Karpas-422 (cell line): ENCODE data around the gene NFATC1. TPM values are rescaled to one million over a fixed set of nuclear protein-coding genes. Genes with fewer than 3 reads are reported as not detected.

Experiments
- DNase-seq: peaks from one replicate; pipeline ENCODE4 v3.0.0-alpha.2; 2015
- H2AFZ ChIP-seq: fragments of 200-600 bp; sonication (generic); 2 replicates; pipeline ENCODE4 v1.6.1; 2014; ENCODE audit warnings: antibody characterized with exemption, low read length, mixed read lengths
- H3K27ac ChIP-seq: fragments of 200-600 bp; sonication (generic); 2 replicates; pipeline ENCODE4 v1.5.1; 2014; ENCODE audit warnings: mild to moderate bottlenecking, low read length, moderate library complexity
- H3K27me3 ChIP-seq: fragments of 200-600 bp; sonication (generic); 2 replicates; pipeline ENCODE4 v1.6.1; 2014; ENCODE audit warnings: low read length, mixed read lengths
- H3K36me3 ChIP-seq: fragments of 200-600 bp; sonication (generic); 2 replicates; pipeline ENCODE4 v1.6.1; 2014; ENCODE audit warnings: low read length, mixed read lengths; ENCODE audit not compliant: insufficient read depth
- H3K4me1 ChIP-seq: fragments of 200-600 bp; sonication (generic); 2 replicates; pipeline ENCODE4 v1.6.1; 2014; ENCODE audit warnings: mild to moderate bottlenecking, low read length, mixed read lengths
- H3K4me2 ChIP-seq: fragments of 200-600 bp; sonication (generic); 2 replicates; pipeline ENCODE4 v1.6.1; 2014; ENCODE audit warnings: low read length, low read depth, mild to moderate bottlenecking; ENCODE audit not compliant: poor library complexity, severe bottlenecking
- H3K4me3 ChIP-seq: fragments of 200-600 bp; sonication (generic); 2 replicates; pipeline ENCODE4 v1.5.1; 2014; ENCODE audit warnings: mild to moderate bottlenecking, antibody characterized with exemption, low read length, mixed read lengths
- H3K79me2 ChIP-seq: fragments of 200-600 bp; sonication (generic); 2 replicates; pipeline ENCODE4 v1.6.1; 2014; ENCODE audit warnings: mild to moderate bottlenecking, low read length, mixed read lengths
- H3K9ac ChIP-seq: fragments of 200-600 bp; sonication (generic); 2 replicates; pipeline ENCODE4 v1.6.0; 2014; ENCODE audit warnings: low read length
- H3K9me2 ChIP-seq: fragments of 200-600 bp; sonication (generic), shearing (Covaris generic); replicated peaks from 2 replicates; pipeline ENCODE4 v1.6.0; 2014; ENCODE audit warnings: mild to moderate bottlenecking, low read length, moderate library complexity; ENCODE audit not compliant: insufficient read depth
- H3K9me3 ChIP-seq: fragments of 300-700, 200-600 bp; sonication (generic); 2 replicates; pipeline ENCODE4 v1.6.1; 2014; ENCODE audit warnings: low read length, mixed read lengths
- H4K20me1 ChIP-seq: fragments of 200-600 bp; sonication (generic); 2 replicates; pipeline ENCODE4 v1.6.1; 2014; ENCODE audit warnings: mild to moderate bottlenecking, antibody characterized with exemption, low read length, low read depth; ENCODE audit not compliant: insufficient read depth
- total RNA-seq: library from RNA; depleted of rRNA; stranded (reverse); fragments of >200 nt; shearing (Covaris generic); gene quantifications from 2 replicates; pipeline ENCODE4 v1.2.3, GENCODE V29; 2014; ENCODE audit warnings: low replicate concordance

Gene NFATC1
- total RNA-seq, 1 experiment from 2014 or later, result 46.1 TPM

- H3K27ac ChIP-seq, result no peak overlapping the region
- peaks cover 56% of the 10 kb centered on the region for H3K36me3 ChIP-seq
- no peak overlapping the region for H3K4me3 ChIP-seq
- H3K27me3 ChIP-seq, result no peaks in the 10 kb centered on the region
- H3K79me2 ChIP-seq, result no peaks in the 10 kb centered on the region
- no peaks in the 10 kb centered on the region; the same call in 1 of the 2 replicates for H3K9me3 ChIP-seq
- no peak overlapping the region for H3K4me2 ChIP-seq
- no peak overlapping the region for H2AFZ ChIP-seq
- H3K9me2 ChIP-seq, result no peaks in the 10 kb centered on the region
- no peak overlapping the region for H3K9ac ChIP-seq
- DNase-seq, result no peak
- no peaks in the 10 kb centered on the region for H4K20me1 ChIP-seq
- H3K4me1 ChIP-seq, result no peaks in the 10 kb centered on the region
These were observed 99.9 kb downstream of the NFATC1 start for GRCh38 chr18:79495591-79496071.

- Histone ChIP-seq H3K36me3 (peaks cover 54% of the 10 kb centered on the region), H3K27ac (no peak overlapping the region), H3K4me2 (no peak overlapping the region), H3K27me3 (no peaks in the 10 kb centered on the region), H3K4me1 (no peaks in the 10 kb centered on the region), H3K4me3 (no peak overlapping the region), H2AFZ (no peak overlapping the region), H3K9me3 (no peaks in the 10 kb centered on the region; the same call in 1 of the 2 replicates), H4K20me1 (no peaks in the 10 kb centered on the region), H3K79me2 (no peaks in the 10 kb centered on the region), H3K9me2 (no peaks in the 10 kb centered on the region), H3K9ac (no peak overlapping the region)
- DNase-seq, result no peak
These were observed 100.7 kb downstream of the NFATC1 start for GRCh38 chr18:79496237-79496977.

- no peak overlapping the region for H3K4me3 ChIP-seq
- H3K9me3 ChIP-seq, result no peaks in the 10 kb centered on the region; the same call in 1 of the 2 replicates
- H4K20me1 ChIP-seq, result no peaks in the 10 kb centered on the region
- H3K27me3 ChIP-seq, result no peaks in the 10 kb centered on the region
- no peak for DNase-seq
- no peaks in the 10 kb centered on the region for H3K4me1 ChIP-seq
- H3K79me2 ChIP-seq, result peaks cover 5% of the 10 kb centered on the region; the same call in 1 of the 2 replicates
- no peak overlapping the region for H2AFZ ChIP-seq
- no peaks in the 10 kb centered on the region for H3K9me2 ChIP-seq
- H3K36me3 ChIP-seq, result peaks cover 52% of the 10 kb centered on the region
- no peak overlapping the region for H3K4me2 ChIP-seq
- no peak overlapping the region for H3K9ac ChIP-seq
- H3K27ac ChIP-seq, result no peak overlapping the region
These were observed 101.4 kb downstream of the NFATC1 start for GRCh38 chr18:79496978-79497637.

GRCh38 chr18:79497638-79498081 lies 101.9 kb downstream of the NFATC1 start:
- H3K27ac ChIP-seq, result no peak overlapping the region
- no peaks in the 10 kb centered on the region for H3K27me3 ChIP-seq
- H3K4me2 ChIP-seq, result no peak overlapping the region
- H3K4me3 ChIP-seq, result no peak overlapping the region
- H3K9me2 ChIP-seq, result no peaks in the 10 kb centered on the region
- no peaks in the 10 kb centered on the region for H3K4me1 ChIP-seq
- no peak overlapping the region for H2AFZ ChIP-seq
- DNase-seq, result no peak
- peaks cover 7% of the 10 kb centered on the region; the same call in 1 of the 2 replicates for H3K79me2 ChIP-seq
- no peaks in the 10 kb centered on the region; the same call in 1 of the 2 replicates for H3K9me3 ChIP-seq
- H3K36me3 ChIP-seq, result peaks cover 52% of the 10 kb centered on the region
- H4K20me1 ChIP-seq, result no peaks in the 10 kb centered on the region
- H3K9ac ChIP-seq, result no peak overlapping the region

GRCh38 chr18:79498662-79499061 lies 102.9 kb downstream of the NFATC1 start:
- no peak for DNase-seq
- Histone ChIP-seq H2AFZ (no peak overlapping the region), H3K36me3 (peaks cover 47% of the 10 kb centered on the region), H3K79me2 (peaks cover 16% of the 10 kb centered on the region), H3K9ac (no peak overlapping the region), H3K27ac (no peak overlapping the region), H3K4me3 (no peak overlapping the region), H3K9me2 (no peaks in the 10 kb centered on the region), H3K4me1 (no peaks in the 10 kb centered on the region), H3K4me2 (no peak overlapping the region), H4K20me1 (no peaks in the 10 kb centered on the region), H3K9me3 (no peaks in the 10 kb centered on the region; the same call in 1 of the 2 replicates), H3K27me3 (no peaks in the 10 kb centered on the region)

DNA sequence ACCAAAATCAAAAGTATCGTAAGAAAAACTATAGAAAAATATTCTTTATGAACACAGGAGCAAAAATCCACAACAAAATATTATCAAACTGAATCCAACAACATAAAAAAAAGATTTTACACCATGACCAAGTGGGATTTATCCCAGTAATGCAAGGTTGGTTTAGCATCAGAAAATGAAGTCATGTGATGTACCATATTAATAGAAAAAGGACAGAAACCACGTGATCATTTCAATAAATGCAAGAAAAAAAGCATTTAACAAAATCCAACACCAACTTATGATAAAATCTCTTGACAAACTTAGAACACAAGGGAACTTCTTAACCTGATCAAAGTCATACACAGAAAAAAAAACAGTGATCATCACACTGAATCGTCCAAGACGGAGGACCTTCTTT lies 105.3 kb downstream of the NFATC1 start:
- H3K9me3 ChIP-seq, result no peaks in the 10 kb centered on the region; the same call in 1 of the 2 replicates
- no peak overlapping the region for H3K27ac ChIP-seq
- H3K79me2 ChIP-seq, result peaks cover 23% of the 10 kb centered on the region
- H3K36me3 ChIP-seq, result peaks cover 36% of the 10 kb centered on the region
- no peak overlapping the region for H3K4me2 ChIP-seq
- no peaks in the 10 kb centered on the region for H3K9me2 ChIP-seq
- H2AFZ ChIP-seq, result no peak overlapping the region
- H3K4me3 ChIP-seq, result no peak overlapping the region
- H3K9ac ChIP-seq, result no peak overlapping the region
- DNase-seq, result no peak
- H3K4me1 ChIP-seq, result peaks cover 2% of the 10 kb centered on the region
- H3K27me3 ChIP-seq, result no peaks in the 10 kb centered on the region
- H4K20me1 ChIP-seq, result no peaks in the 10 kb centered on the region

GRCh38 chr18:79502782-79503181 lies 107.1 kb downstream of the NFATC1 start:
- H3K9ac ChIP-seq, result no peak overlapping the region
- DNase-seq, result no peak

GRCh38 chr18:79503406-79503805 lies 107.7 kb downstream of the NFATC1 start:
- Histone ChIP-seq H3K9me3 (no peaks in the 10 kb centered on the region), H3K4me1 (peaks cover 7% of the 10 kb centered on the region), H3K4me2 (no peak overlapping the region), H4K20me1 (no peaks in the 10 kb centered on the region), H3K27me3 (no peaks in the 10 kb centered on the region), H3K9me2 (no peaks in the 10 kb centered on the region), H2AFZ (no peak overlapping the region), H3K27ac (no peak overlapping the region), H3K36me3 (peaks cover 17% of the 10 kb centered on the region), H3K9ac (no peak overlapping the region), H3K79me2 (peaks cover 31% of the 10 kb centered on the region), H3K4me3 (no peak overlapping the region)
- DNase-seq, result no peak

More at GRCh38 chr18:79502782-79503181, 107.1 kb downstream of the NFATC1 start:
- peaks cover 20% of the 10 kb centered on the region for H3K36me3 ChIP-seq
- no peak overlapping the region for H3K4me2 ChIP-seq
- H3K9me2 ChIP-seq, result no peaks in the 10 kb centered on the region
- H4K20me1 ChIP-seq, result no peaks in the 10 kb centered on the region
- no peaks in the 10 kb centered on the region for H3K27me3 ChIP-seq
- H3K27ac ChIP-seq, result no peak overlapping the region
- H3K9me3 ChIP-seq, result no peaks in the 10 kb centered on the region
- H3K4me1 ChIP-seq, result peaks cover 7% of the 10 kb centered on the region
- peaks cover 31% of the 10 kb centered on the region for H3K79me2 ChIP-seq
- H2AFZ ChIP-seq, result no peak overlapping the region
- H3K4me3 ChIP-seq, result no peak overlapping the region
